Measurements from ENCODE around the gene SIAH3.

DNA sequence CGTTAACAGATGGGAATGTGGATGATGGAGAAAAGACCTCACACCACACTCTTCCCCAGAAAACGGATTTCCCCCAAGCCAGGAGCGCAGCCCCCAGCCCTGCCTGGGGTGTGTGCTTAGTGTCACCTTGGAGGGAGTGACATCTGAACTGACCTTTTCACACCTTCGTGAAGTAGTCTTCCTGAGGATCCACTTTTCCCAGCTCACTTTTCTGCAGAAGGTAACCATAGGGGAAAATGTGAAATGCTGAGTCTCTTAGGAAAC, 26.2 kb downstream of the SIAH3 start:
- TF ChIP-seq EZH2 (IDR thresholded peaks at IDR 0.05; ENCODE audit: borderline replicate concordance, low read length): no peak
- TF ChIP-seq, protein P1, sequence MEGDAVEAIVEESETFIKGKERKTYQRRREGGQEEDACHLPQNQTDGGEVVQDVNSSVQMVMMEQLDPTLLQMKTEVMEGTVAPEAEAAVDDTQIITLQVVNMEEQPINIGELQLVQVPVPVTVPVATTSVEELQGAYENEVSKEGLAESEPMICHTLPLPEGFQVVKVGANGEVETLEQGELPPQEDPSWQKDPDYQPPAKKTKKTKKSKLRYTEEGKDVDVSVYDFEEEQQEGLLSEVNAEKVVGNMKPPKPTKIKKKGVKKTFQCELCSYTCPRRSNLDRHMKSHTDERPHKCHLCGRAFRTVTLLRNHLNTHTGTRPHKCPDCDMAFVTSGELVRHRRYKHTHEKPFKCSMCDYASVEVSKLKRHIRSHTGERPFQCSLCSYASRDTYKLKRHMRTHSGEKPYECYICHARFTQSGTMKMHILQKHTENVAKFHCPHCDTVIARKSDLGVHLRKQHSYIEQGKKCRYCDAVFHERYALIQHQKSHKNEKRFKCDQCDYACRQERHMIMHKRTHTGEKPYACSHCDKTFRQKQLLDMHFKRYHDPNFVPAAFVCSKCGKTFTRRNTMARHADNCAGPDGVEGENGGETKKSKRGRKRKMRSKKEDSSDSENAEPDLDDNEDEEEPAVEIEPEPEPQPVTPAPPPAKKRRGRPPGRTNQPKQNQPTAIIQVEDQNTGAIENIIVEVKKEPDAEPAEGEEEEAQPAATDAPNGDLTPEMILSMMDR (IDR thresholded peaks at IDR 0.05; ENCODE audit: low read length): no peak
